HEK293 (cell line): Measurements from ENCODE around the gene PET100.
A peak's percentile ranks its signal among the peaks of the same experiment; 100 is the strongest.

Experiments
- BCL11B ChIP-seq: fragments of 450-650 bp; formaldehyde crosslinking; IDR thresholded peaks from 2 replicates; pipeline ENCODE4 v1.5.1; 2016; ENCODE audit warnings: low read depth, missing biosample characterization, missing genetic modification characterization
- KLF8 ChIP-seq: fragments of 450-650 bp; formaldehyde crosslinking; IDR thresholded peaks from 2 replicates; pipeline ENCODE4 v1.5.1; 2016; ENCODE audit warnings: missing biosample characterization, missing genetic modification characterization
- MEIS1 ChIP-seq: sonication (generic); formaldehyde crosslinking; IDR thresholded peaks from 2 replicates; pipeline ENCODE4 v1.8.1; 2022; ENCODE audit warnings: missing genetic modification reagents, mild to moderate bottlenecking, borderline replicate concordance
- MYNN ChIP-seq: fragments of 450-650 bp; formaldehyde crosslinking; IDR thresholded peaks from 2 replicates; pipeline ENCODE4 v1.5.1; 2016; ENCODE audit warnings: missing biosample characterization, missing genetic modification characterization, borderline replicate concordance
- SP3 ChIP-seq: fragments of 450-650 bp; formaldehyde crosslinking; IDR thresholded peaks from 2 replicates; pipeline ENCODE4 v1.5.1; 2016; ENCODE audit warnings: missing biosample characterization, missing genetic modification characterization
- SP7 ChIP-seq: fragments of 450-650 bp; formaldehyde crosslinking; IDR thresholded peaks from 2 replicates; pipeline ENCODE4 v1.5.1; 2016; ENCODE audit warnings: missing biosample characterization, missing genetic modification characterization
- TRIM28 ChIP-seq: IDR thresholded peaks from 2 replicates; pipeline ENCODE4 v1.6.1; 2011; ENCODE audit warnings: low read length, control low read depth, borderline replicate concordance
- WT1 ChIP-seq: fragments of 450-650 bp; formaldehyde crosslinking; IDR thresholded peaks from 2 replicates; pipeline ENCODE4 v1.5.1; 2016; ENCODE audit warnings: missing biosample characterization, missing genetic modification characterization
- ZBTB17 ChIP-seq: fragments of 450-650 bp; formaldehyde crosslinking; IDR thresholded peaks from 2 replicates; pipeline ENCODE4 v1.5.1; 2016; ENCODE audit warnings: missing biosample characterization, missing genetic modification characterization
- ZBTB20 ChIP-seq: fragments of 450-650 bp; formaldehyde crosslinking; IDR thresholded peaks from 2 replicates; pipeline ENCODE4 v1.5.1; 2016; ENCODE audit warnings: missing biosample characterization, missing genetic modification characterization
- ZBTB8A ChIP-seq: fragments of 450-650 bp; formaldehyde crosslinking; IDR thresholded peaks from 2 replicates; pipeline ENCODE4 v1.5.1; 2016; ENCODE audit warnings: missing biosample characterization, missing genetic modification characterization
- ZEB2 ChIP-seq: fragments of 450-650 bp; formaldehyde crosslinking; IDR thresholded peaks from 2 replicates; pipeline ENCODE4 v1.5.1; 2016; ENCODE audit warnings: missing biosample characterization, missing genetic modification characterization
- ZIC2 ChIP-seq: fragments of 450-650 bp; formaldehyde crosslinking; IDR thresholded peaks from 2 replicates; pipeline ENCODE4 v1.5.1; 2016; ENCODE audit warnings: missing biosample characterization, missing genetic modification characterization
- ZNF138 ChIP-seq: fragments of 450-650 bp; formaldehyde crosslinking; IDR thresholded peaks from 2 replicates; pipeline ENCODE4 v1.5.1; 2016; ENCODE audit warnings: missing biosample characterization, missing genetic modification characterization, borderline replicate concordance
- ZNF155 ChIP-seq: fragments of 450-650 bp; formaldehyde crosslinking; IDR thresholded peaks from 2 replicates; pipeline ENCODE4 v1.5.1; 2016; ENCODE audit warnings: missing biosample characterization, missing genetic modification characterization
- ZNF157 ChIP-seq: fragments of 450-650 bp; formaldehyde crosslinking; IDR thresholded peaks from 2 replicates; pipeline ENCODE4 v1.5.1; 2016; ENCODE audit warnings: missing biosample characterization, missing genetic modification characterization
- ZNF169 ChIP-seq: fragments of 450-650 bp; formaldehyde crosslinking; IDR thresholded peaks from 2 replicates; pipeline ENCODE4 v1.5.1; 2016; ENCODE audit warnings: missing biosample characterization, missing genetic modification characterization
- ZNF184 ChIP-seq: fragments of 450-650 bp; IDR thresholded peaks from 2 replicates; pipeline ENCODE4 v1.5.1; 2018; ENCODE audit warnings: missing biosample characterization, mild to moderate bottlenecking, missing genetic modification characterization
- ZNF302 ChIP-seq: fragments of 450-650 bp; formaldehyde crosslinking; IDR thresholded peaks from 2 replicates; pipeline ENCODE4 v1.5.1; 2016; ENCODE audit warnings: missing biosample characterization, missing genetic modification characterization, low read depth
- ZNF311 ChIP-seq: fragments of 450-650 bp; formaldehyde crosslinking; IDR thresholded peaks from 2 replicates; pipeline ENCODE4 v1.5.1; 2017; ENCODE audit warnings: missing biosample characterization, missing genetic modification characterization, borderline replicate concordance
- ZNF335 ChIP-seq: fragments of 450-650 bp; formaldehyde crosslinking; conservative IDR thresholded peaks from 2 replicates; pipeline ENCODE4 v1.5.1; 2016; ENCODE audit warnings: missing biosample characterization, missing genetic modification characterization
- ZNF350 ChIP-seq: fragments of 450-650 bp; formaldehyde crosslinking; IDR thresholded peaks from 2 replicates; pipeline ENCODE4 v1.5.0; 2017; ENCODE audit warnings: missing biosample characterization, mild to moderate bottlenecking, missing genetic modification characterization
- ZNF521 ChIP-seq: fragments of 450-650 bp; formaldehyde crosslinking; IDR thresholded peaks from 2 replicates; pipeline ENCODE4 v1.5.1; 2017; ENCODE audit warnings: missing biosample characterization, mild to moderate bottlenecking, missing genetic modification characterization
- ZNF560 ChIP-seq: fragments of 450-650 bp; formaldehyde crosslinking; IDR thresholded peaks from 2 replicates; pipeline ENCODE4 v1.5.1; 2017; ENCODE audit warnings: missing biosample characterization, missing genetic modification characterization, borderline replicate concordance
- ZNF610 ChIP-seq: fragments of 450-650 bp; formaldehyde crosslinking; IDR thresholded peaks from 2 replicates; pipeline ENCODE4 v1.5.1; 2016; ENCODE audit warnings: missing biosample characterization, missing genetic modification characterization, borderline replicate concordance
- ZNF776 ChIP-seq: fragments of 450-650 bp; formaldehyde crosslinking; IDR thresholded peaks from 2 replicates; pipeline ENCODE4 v1.5.0; 2017; ENCODE audit warnings: missing biosample characterization, missing genetic modification characterization, borderline replicate concordance
- ZSCAN30 ChIP-seq: fragments of 450-650 bp; IDR thresholded peaks from 2 replicates; pipeline ENCODE4 v1.5.1; 2018; ENCODE audit warnings: missing biosample characterization, mild to moderate bottlenecking, missing genetic modification characterization, moderate library complexity
- TF ChIP-seq, protein P1 (sequence below): fragments of 450-650 bp; formaldehyde crosslinking; IDR thresholded peaks from 2 replicates; pipeline ENCODE4 v1.5.1; 2016; ENCODE audit warnings: missing biosample characterization, missing genetic modification characterization
- TF ChIP-seq, protein P2 (sequence below): fragments of 450-650 bp; formaldehyde crosslinking; IDR thresholded peaks from 2 replicates; pipeline ENCODE4 v1.5.1; 2017; ENCODE audit warnings: missing biosample characterization, missing genetic modification characterization
- TF ChIP-seq, protein P3 (sequence below): fragments of 450-650 bp; formaldehyde crosslinking; conservative IDR thresholded peaks from 2 replicates; pipeline ENCODE4 v1.5.1; 2016; ENCODE audit warnings: low read depth, missing biosample characterization, missing genetic modification characterization

PET100 gene

DNA sequence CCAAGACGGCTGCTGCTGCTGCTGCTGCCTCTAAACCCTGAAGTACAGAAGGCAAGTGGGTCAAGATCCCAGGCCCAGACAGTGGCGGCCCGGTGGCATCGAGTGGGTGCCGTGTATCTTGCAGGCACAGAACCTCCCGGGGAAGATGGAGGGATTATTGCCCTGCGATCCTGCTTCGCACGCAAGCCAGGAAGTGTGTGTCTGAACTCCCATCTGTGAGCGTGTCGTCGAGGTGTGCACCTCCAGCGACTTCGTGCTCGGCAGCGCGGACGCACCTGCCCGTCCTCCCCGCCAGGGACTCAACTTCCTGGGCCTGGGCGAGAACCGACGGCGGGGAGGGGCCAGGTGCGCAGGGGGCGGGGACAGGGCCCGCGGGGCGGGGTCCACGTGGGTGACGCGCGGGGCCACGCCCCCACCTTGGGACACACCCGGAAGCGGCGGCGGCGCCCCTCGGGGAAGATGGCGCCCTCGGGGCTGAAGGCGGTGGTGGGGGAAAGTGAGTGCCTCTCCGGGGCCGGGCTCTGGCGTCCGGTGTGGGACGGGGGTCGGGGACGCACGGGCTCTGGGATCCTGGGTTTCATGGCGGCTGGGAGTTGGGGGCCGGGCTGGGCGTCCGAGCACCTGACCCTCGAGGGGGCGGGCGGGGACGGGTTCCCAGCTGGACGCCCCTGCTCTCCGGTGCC lies 7.2 kb downstream of the PET100 start, which contains the start of gene STXBP2 (continued):
- peak; percentile 31; the same call in 1 of the 2 replicates for TF ChIP-seq ZEB2 (tag by site-specific recombination)
- no peak for TF ChIP-seq ZNF157 (tag by site-specific recombination)
- no peak for TF ChIP-seq TRIM28
- peak; percentile 41; the same call in 1 of the 2 replicates for TF ChIP-seq ZSCAN30 (tag by site-specific recombination)
- TF ChIP-seq, protein P1, sequence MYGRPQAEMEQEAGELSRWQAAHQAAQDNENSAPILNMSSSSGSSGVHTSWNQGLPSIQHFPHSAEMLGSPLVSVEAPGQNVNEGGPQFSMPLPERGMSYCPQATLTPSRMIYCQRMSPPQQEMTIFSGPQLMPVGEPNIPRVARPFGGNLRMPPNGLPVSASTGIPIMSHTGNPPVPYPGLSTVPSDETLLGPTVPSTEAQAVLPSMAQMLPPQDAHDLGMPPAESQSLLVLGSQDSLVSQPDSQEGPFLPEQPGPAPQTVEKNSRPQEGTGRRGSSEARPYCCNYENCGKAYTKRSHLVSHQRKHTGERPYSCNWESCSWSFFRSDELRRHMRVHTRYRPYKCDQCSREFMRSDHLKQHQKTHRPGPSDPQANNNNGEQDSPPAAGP: 0 out of 2 replicates have a peak, but pooled peaks have one; percentile 21
- no peak for TF ChIP-seq ZNF335 (tag by site-specific recombination)
- TF ChIP-seq ZBTB17 (tag by site-specific recombination): peak; percentile 99
- TF ChIP-seq, protein P2, sequence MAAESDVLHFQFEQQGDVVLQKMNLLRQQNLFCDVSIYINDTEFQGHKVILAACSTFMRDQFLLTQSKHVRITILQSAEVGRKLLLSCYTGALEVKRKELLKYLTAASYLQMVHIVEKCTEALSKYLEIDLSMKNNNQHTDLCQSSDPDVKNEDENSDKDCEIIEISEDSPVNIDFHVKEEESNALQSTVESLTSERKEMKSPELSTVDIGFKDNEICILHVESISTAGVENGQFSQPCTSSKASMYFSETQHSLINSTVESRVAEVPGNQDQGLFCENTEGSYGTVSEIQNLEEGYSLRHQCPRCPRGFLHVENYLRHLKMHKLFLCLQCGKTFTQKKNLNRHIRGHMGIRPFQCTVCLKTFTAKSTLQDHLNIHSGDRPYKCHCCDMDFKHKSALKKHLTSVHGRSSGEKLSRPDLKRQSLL (tag by site-specific recombination): no peak
- peak; percentile 23; the same call in 1 of the 2 replicates for TF ChIP-seq SP7 (tag by site-specific recombination)
- TF ChIP-seq ZNF138 (tag by site-specific recombination): no peak
- no peak for TF ChIP-seq MEIS1 (CRISPR knock-in tag)
- no peak for TF ChIP-seq ZNF610 (tag by site-specific recombination)
- TF ChIP-seq ZIC2 (tag by site-specific recombination): no peak
- no peak for TF ChIP-seq ZNF350 (tag by site-specific recombination)
- TF ChIP-seq ZBTB20: 0 out of 2 replicates have a peak, but pooled peaks have one; percentile 30
- no peak for TF ChIP-seq ZNF169 (tag by site-specific recombination)
- no peak for TF ChIP-seq ZNF302 (tag by site-specific recombination)
- no peak for TF ChIP-seq ZNF155
- no peak for TF ChIP-seq ZNF311 (tag by site-specific recombination)
- no peak for TF ChIP-seq WT1
- no peak for TF ChIP-seq BCL11B (tag by site-specific recombination)
- no peak for TF ChIP-seq ZNF776 (tag by site-specific recombination)
- TF ChIP-seq SP3: peak; percentile 82
- TF ChIP-seq MYNN (tag by site-specific recombination): no peak
- TF ChIP-seq, protein P3, sequence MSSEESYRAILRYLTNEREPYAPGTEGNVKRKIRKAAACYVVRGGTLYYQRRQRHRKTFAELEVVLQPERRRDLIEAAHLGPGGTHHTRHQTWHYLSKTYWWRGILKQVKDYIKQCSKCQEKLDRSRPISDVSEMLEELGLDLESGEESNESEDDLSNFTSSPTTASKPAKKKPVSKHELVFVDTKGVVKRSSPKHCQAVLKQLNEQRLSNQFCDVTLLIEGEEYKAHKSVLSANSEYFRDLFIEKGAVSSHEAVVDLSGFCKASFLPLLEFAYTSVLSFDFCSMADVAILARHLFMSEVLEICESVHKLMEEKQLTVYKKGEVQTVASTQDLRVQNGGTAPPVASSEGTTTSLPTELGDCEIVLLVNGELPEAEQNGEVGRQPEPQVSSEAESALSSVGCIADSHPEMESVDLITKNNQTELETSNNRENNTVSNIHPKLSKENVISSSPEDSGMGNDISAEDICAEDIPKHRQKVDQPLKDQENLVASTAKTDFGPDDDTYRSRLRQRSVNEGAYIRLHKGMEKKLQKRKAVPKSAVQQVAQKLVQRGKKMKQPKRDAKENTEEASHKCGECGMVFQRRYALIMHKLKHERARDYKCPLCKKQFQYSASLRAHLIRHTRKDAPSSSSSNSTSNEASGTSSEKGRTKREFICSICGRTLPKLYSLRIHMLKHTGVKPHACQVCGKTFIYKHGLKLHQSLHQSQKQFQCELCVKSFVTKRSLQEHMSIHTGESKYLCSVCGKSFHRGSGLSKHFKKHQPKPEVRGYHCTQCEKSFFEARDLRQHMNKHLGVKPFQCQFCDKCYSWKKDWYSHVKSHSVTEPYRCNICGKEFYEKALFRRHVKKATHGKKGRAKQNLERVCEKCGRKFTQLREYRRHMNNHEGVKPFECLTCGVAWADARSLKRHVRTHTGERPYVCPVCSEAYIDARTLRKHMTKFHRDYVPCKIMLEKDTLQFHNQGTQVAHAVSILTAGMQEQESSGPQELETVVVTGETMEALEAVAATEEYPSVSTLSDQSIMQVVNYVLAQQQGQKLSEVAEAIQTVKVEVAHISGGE (tag by site-specific recombination): peak; percentile 26; the same call in 1 of the 2 replicates
- no peak for TF ChIP-seq ZNF521 (tag by site-specific recombination)
- no peak for TF ChIP-seq ZNF560
- TF ChIP-seq ZNF184 (tag by site-specific recombination): no peak
- peak; percentile 48; the same call in 1 of the 2 replicates for TF ChIP-seq ZBTB8A (tag by site-specific recombination)
- TF ChIP-seq KLF8: peak; percentile 80
